Measurements from ENCODE around the gene SLC7A8.

Gene SLC7A8

DNA sequence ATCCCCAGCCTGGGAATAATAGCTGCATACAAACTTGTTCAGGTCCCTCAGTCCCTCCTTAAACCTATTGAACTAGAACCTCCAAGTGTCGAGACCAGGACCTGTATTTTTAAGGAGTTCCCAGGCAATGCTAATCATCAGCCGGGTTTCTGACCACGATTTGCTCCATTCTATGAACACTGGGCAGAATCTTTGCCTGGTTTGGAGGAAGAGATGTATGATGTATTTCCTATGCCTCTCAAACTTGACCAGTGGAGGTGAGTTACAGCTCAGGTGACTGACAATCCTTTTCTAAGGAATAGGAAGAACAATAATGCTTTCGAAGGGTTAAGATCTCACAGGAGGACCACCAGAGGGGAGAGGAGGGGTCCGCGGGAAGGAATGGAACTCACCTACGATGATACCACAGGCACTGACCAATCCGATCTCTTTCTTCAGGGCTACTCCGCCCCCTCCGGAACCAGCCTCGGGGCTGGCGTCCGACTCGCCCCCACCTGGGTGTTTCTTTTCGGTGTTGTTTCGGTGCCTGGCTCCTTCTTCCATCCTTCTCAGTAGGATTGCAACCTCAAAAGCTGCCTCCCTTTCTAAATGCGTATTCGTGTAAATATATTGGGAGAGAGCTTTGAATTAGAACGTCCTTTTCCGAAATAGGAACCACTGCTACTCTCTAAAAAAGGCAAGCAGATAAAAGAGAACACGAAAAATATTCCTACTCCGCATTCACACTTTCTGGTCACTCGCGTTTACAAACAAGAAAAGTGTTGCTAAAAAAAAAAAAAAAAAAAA, 895 bp downstream of the SLC7A8 start:
- peak; percentile 48 for DNase-seq

GRCh38 chr14:23181946-23182345, 1.5 kb downstream of the SLC7A8 start:
- no peak for DNase-seq

DNA sequence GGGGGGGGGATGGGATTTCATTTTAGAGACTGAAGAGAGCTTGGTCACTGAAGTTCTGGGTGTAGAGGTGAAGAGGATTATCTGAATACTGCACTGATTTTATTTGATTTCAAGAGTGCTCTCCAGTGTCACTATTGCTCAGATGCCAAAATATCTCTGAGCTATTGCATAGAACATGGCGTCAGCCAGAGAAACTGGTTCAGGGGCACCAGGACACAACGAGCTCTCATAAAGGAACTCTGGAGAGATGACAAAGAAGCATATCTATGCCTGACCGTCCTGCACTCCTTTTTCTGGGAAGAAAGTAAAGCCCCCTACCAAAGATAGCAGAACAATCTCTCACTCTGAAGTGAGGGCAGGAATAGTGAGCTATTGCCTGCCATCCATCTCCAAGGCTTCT, 2.0 kb downstream of the SLC7A8 start:
- DNase-seq = no peak

- no peak for DNase-seq
Observed at GRCh38 chr14:23177181-23177580, 6.3 kb downstream of the SLC7A8 start.

DNA sequence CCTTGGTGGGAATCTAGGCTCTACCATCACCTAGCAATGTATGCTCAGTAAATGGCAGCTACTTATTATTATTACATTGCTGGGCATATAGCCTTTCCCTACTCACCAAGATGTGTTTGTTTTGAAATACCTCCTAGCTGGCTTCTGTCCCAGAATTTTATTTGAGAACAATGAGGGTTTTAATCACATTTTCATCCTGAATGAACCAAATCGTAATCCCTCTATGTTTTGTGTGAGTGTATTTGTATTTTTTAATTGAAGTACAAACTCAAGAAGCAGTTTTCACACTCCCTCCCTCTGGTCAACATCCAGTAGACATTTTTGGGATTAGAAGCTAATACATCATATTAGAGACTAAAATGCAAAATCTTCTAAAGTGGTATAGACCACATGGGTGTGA, 7.6 kb downstream of the SLC7A8 start:
- no peak for DNase-seq

DNA sequence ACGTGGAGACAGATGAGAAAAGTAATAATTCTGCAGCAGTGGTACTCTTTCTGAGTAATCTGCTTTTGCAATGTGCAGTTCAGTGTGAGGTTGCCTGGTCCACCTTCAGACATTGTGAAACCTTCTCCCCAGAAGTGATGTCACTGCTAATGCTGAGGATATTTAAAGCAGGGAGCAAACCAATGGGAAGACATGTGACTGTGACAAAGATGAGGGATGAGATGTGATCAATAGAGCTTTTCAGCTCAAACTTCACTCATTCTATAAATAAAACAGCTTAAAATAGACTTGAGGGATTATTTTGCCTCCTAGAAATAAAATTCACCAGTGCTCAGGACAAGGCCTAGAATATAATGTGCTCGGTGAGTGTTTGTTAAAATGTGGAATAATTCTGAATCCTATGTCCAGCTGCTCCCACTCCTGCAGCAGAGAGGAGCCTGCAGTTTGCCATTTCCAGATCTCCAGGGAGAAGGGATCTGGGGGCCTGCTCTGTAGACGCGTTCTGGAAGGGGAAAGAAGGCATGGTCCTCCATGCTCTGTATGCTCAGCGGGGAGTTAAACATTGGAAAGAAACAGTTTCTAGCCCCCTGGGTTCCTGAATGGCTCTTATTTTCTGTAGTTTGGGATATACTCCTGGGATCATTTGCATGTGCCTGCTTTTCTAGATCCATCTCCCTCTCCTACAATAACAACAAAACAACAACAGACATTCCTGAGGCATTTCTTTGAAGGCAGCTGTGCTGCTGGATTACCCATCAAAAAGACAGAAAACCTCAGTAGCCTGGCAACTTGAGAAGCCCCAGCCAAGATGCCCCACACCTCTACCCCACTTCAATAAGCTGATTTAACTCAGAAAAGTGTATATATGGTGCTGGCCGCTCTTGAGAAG, 8.9 kb downstream of the SLC7A8 start:
- no peak for DNase-seq

DNA sequence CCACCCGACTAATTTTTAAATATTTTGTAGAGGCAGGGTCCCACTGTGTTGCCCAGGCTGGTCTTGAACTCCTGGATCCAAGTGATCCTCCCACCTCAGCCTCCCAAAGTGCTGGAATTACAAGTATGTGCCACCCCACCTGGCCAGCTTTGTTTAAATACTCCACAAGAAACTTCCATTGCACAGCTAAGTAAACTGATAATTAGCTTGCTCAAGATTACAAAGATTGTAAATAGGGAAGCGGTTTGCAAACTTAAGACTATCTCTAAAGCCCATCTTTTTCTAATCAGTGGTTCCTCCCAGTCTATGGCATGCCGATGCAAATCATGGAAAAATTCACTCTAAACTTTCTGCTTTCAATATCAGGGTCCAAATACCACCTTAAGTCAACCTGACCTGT, 9.7 kb downstream of the SLC7A8 start:
- no peak for DNase-seq

DNA sequence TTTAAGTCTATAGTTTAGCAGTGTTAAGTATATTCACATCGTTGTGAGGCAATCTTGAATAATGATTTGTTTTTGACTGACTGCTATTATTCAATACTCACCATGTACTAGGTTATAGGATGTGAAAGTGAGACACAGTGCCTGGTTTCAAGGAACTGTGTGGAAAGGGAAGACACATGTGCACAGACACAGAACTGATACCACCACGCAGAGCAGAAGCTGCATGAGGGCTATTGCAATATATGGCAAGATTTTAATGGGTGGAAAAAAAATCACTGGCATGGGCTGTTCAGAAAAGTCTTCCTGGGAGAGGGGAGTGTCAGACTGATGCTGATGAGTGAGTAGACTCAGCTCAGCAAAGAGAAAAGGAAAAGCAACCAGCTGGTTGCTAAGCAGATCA, 10.4 kb downstream of the SLC7A8 start:
- DNase-seq = no peak

- no peak for DNase-seq
Observed at GRCh38 chr14:23172574-23172973, 10.9 kb downstream of the SLC7A8 start.

GRCh38 chr14:23172096-23172495, 11.4 kb downstream of the SLC7A8 start:
- no peak for DNase-seq

GRCh38 chr14:23171222-23171975, 12.1 kb downstream of the SLC7A8 start:
- no peak for DNase-seq

- DNase-seq = no peak
Observed at GRCh38 chr14:23169622-23170021, 13.8 kb downstream of the SLC7A8 start.

GRCh38 chr14:23168246-23168645, 15.2 kb downstream of the SLC7A8 start:
- DNase-seq = no peak

DNA sequence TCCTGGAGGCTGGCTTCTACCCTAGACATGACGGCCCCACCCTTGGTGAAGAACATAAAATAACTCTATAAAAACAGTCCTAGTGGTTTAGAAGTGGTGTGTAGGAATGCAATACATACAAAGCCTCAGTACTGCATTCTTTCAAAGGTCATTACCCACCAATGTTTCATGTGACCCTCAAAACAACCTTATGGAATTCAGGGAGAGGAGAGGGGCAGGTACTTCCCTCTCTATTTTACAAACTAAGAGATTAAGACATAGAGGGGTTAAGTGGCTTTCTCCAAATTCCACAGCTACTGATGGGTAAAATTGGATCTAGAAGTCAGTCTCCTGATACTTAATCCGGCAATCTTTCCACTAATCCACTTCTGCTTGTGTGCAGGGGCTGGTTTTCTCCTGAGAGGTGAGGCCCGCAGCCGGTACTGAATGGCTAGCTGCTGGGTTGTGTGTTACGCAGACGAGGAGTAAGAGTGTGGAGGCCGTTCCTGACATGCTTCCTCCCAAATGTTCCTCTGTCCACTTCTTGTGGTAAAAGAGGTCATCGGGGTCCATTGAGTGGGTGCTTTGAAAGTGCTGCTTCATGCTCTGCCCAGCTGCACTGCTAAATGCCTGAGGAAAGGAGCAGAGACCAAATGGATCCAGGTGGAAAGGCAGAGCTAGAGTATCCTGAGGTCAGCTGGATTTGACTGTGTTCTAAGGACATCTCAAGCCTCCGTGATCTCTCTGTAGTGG, 16.2 kb downstream of the SLC7A8 start:
- no peak for DNase-seq

GRCh38 chr14:23164949-23165348, 18.5 kb downstream of the SLC7A8 start:
- DNase-seq = no peak

- no peak for DNase-seq
Observed at GRCh38 chr14:23164250-23164649, 19.2 kb downstream of the SLC7A8 start.

DNA sequence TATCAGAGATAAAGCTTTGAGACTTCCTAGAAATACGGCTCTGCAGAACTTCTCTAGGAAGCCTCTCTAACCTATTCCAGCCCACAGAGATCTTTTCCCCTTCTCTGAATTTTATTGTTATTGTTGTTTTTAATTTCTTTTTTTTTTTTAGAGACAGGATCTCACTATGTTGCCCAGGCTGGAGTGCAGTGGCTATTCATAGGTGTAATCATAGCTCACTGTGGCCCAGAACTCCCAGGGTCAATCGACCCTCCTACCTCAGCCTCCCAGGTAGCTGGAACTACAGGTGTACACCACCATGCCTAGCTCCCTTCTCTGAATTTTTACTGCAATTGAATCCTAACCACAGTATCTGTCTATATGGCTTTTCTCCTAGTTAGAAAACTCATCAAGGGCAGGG, 19.6 kb downstream of the SLC7A8 start:
- DNase-seq = no peak

GRCh38 chr14:23162800-23163199, 20.7 kb downstream of the SLC7A8 start:
- DNase-seq = no peak

DNA sequence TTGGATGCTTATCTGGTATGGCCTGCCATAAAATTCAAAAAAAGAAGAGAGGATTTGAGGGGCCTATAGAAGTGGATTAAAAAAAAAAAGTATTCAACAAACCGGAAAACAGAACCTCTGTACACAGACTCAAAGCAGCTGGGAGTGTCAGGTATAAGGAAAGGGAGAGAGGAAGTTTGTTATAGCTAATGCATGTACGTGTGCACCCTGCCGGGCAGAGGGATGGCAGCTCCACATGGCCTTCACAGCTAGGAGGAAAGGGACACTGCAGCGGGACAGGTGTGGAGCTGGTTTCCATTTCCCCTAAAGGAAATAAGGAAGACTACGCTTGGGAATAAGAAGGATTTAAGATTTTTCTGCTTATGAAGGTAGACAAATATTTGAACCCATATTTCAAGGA, 21.5 kb downstream of the SLC7A8 start:
- no peak for DNase-seq

DNA sequence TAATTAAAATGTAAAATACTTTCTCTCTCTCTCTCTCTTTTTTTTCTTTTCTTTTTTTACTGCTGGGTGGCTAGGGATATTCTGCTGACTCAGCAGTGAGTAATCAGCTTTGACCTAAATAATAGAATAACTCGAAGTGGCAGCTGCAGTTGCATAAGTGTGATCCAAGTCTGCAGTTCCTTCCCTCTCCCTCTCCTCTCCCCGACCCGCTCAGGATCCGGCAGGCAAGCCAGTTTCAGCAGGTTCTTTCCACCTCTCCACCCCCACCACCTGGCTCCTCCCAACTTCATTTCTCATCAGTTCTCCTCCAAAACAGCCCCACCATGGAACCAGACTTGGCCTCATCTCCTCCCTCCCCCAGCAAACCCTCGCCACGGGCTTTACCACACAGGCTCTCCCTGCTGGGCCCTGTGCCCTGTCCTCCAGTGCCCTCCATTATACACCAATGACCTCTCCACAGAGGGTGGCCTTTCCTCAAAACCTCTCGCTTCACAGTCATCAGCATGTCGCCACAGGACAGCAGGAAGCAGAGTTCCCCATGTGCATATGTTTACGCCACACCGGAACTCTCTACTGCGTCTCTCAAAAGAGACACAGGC, 22.4 kb downstream of the SLC7A8 start:
- DNase-seq = no peak

DNA sequence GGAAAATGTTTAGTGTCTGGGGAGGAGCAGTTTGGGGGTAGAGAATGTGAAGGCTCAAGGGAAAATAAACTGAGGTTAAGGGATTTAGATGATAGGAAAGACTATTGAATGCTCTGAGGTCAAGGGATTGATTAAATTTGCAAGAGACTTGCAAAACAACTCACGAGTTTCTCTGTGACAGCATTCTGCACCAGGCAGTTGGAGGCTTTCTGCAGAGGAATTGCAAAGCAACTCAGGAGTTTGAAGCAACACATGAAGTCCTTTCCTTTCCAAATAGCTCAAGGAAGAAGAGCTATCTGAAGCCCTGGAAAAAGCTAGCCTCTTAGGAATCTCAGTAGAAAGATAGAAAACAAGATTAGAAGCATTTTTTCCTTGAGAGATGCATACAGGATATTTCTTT, 23.9 kb downstream of the SLC7A8 start:
- no peak for DNase-seq

DNA sequence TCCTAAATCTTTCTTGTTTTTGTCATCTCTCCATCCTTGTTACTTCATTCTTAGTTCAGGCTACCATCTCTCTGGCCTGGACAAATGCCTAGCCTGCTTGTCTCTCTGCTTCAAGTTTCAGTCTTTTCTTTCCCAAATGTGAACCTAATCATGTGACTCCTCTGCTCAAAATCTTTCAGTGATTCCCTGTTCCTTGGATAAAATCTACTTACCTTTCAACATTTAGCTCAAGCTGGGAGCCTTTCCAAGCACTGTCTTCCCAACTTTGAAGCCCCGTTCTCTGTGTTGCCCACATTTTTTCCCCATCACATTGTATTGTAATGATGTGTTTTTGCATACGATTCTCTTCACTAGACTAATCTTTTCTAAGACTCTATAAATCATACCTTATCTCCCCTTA, 24.7 kb downstream of the SLC7A8 start:
- no peak for DNase-seq
